ENCODE measurements around the gene GDAP1L1. TPM values are rescaled to one million over a fixed set of nuclear protein-coding genes. Genes with fewer than 3 reads are reported as not detected.
A peak's percentile ranks its signal among the peaks of the same experiment; 100 is the strongest.

GDAP1L1 gene
- total and polyA plus RNA-seq, 2 donors from 2014 or later = not detected

GRCh38 chr20:44245977-44246376, 1.1 kb upstream of the GDAP1L1 start:
- Histone ChIP-seq H3K36me3 (ENCODE audit: control insufficient read depth in 2 of 3, insufficient read depth in 3 of 3, low read length in 3 of 3) (no peaks in the 10 kb centered on the region), H3K9me3 (ENCODE audit: control insufficient read depth in 2 of 3, insufficient read depth in 1 of 3, low read length in 3 of 3) (no peaks in the 10 kb centered on the region), H3K4me1 (ENCODE audit: control insufficient read depth in 2 of 3, insufficient read depth in 2 of 3, low read depth in 1 of 3, low read length in 3 of 3) (no peaks in the 10 kb centered on the region), H3K27me3 (ENCODE audit: control insufficient read depth, insufficient read depth, low read length) (peaks cover 3% of the 10 kb centered on the region), H3K9ac (ENCODE audit: low read length in 3 of 3) (no peak overlapping the region), H3K4me3 (ENCODE audit: low read length in 3 of 3) (no peak overlapping the region), H3K27ac (ENCODE audit: low read depth in 2 of 2, low read length in 2 of 2) (no peak overlapping the region)
- intact Hi-C loops (cut with DNase I) = no loop called here
- no peak for FAIRE-seq
- no peak for TF ChIP-seq CTCF (IDR thresholded peaks at IDR 0.05; ENCODE audit: borderline replicate concordance, extremely low read depth, insufficient read depth)
- no peak for DNase-seq

- no peaks in the 10 kb centered on the region for H3K36me3 ChIP-seq (ENCODE audit: control insufficient read depth in 2 of 3, insufficient read depth in 3 of 3, low read length in 3 of 3)
- H3K9me3 ChIP-seq (ENCODE audit: control insufficient read depth in 2 of 3, insufficient read depth in 1 of 3, low read length in 3 of 3) = no peaks in the 10 kb centered on the region
- intact Hi-C loops (cut with DNase I) = no loop called here
- H3K4me3 ChIP-seq (ENCODE audit: low read length in 3 of 3) = no peak overlapping the region
- FAIRE-seq (no peak), DNase-seq (peak in 4 of 5 donors; percentile 54 to 82 (median 73))
- H3K4me1 ChIP-seq (ENCODE audit: control insufficient read depth in 2 of 3, insufficient read depth in 2 of 3, low read depth in 1 of 3, low read length in 3 of 3) = no peaks in the 10 kb centered on the region
- H3K27ac ChIP-seq (ENCODE audit: low read depth in 2 of 2, low read length in 2 of 2) = no peak overlapping the region
- H3K9ac ChIP-seq (ENCODE audit: low read length in 3 of 3) = no peak overlapping the region
- peaks cover 3% of the 10 kb centered on the region for H3K27me3 ChIP-seq (ENCODE audit: control insufficient read depth, insufficient read depth, low read length)
- TF ChIP-seq CTCF (IDR thresholded peaks at IDR 0.05; ENCODE audit: borderline replicate concordance, extremely low read depth, insufficient read depth) = no peak
These were observed 690 bp downstream of the GDAP1L1 start for GRCh38 chr20:44247586-44248409.

- FAIRE-seq = no peak
These were observed 1.3 kb downstream of the GDAP1L1 start for GRCh38 chr20:44248410-44248759.

More at GRCh38 chr20:44248410-44248759, 1.3 kb downstream of the GDAP1L1 start:
- Histone ChIP-seq H3K9me3 (ENCODE audit: control insufficient read depth in 2 of 3, insufficient read depth in 1 of 3, low read length in 3 of 3) (no peaks in the 10 kb centered on the region), H3K4me3 (ENCODE audit: low read length in 3 of 3) (no peak overlapping the region), H3K4me1 (ENCODE audit: control insufficient read depth in 2 of 3, insufficient read depth in 2 of 3, low read depth in 1 of 3, low read length in 3 of 3) (no peaks in the 10 kb centered on the region), H3K27me3 (ENCODE audit: control insufficient read depth, insufficient read depth, low read length) (peaks cover 3% of the 10 kb centered on the region), H3K27ac (ENCODE audit: low read depth in 2 of 2, low read length in 2 of 2) (no peak overlapping the region), H3K9ac (ENCODE audit: low read length in 3 of 3) (no peak overlapping the region), H3K36me3 (ENCODE audit: control insufficient read depth in 2 of 3, insufficient read depth in 3 of 3, low read length in 3 of 3) (no peaks in the 10 kb centered on the region)
- TF ChIP-seq CTCF (IDR thresholded peaks at IDR 0.05; ENCODE audit: borderline replicate concordance, extremely low read depth, insufficient read depth) = no peak
- intact Hi-C loops (cut with DNase I) = no loop called here
- DNase-seq = no peak
